GM12873 (cell line): ENCODE data around the gene KCNQ1OT1.

Source experiments
- CTCF ChIP-seq: IDR thresholded peaks from 2 replicates; pipeline ENCODE4 v1.5.1; 2012; ENCODE audit warnings: low read depth, mild to moderate bottlenecking, moderate library complexity, low read length, control low read depth; ENCODE audit not compliant: insufficient read depth; ENCODE audit errors: missing control alignments

Gene KCNQ1OT1

GRCh38 chr11:2709429-2709828, 9.6 kb upstream of the KCNQ1OT1 start:
- TF ChIP-seq CTCF, result no peak

- TF ChIP-seq CTCF, result no peak
Measured at GRCh38 chr11:2708757-2709281, 9.0 kb upstream of the KCNQ1OT1 start.

GRCh38 chr11:2708151-2708581, 8.4 kb upstream of the KCNQ1OT1 start:
- TF ChIP-seq CTCF, result no peak

GRCh38 chr11:2707736-2708135, 7.9 kb upstream of the KCNQ1OT1 start:
- TF ChIP-seq CTCF, result no peak

- TF ChIP-seq CTCF, result no peak
Measured at GRCh38 chr11:2706321-2706720, 6.5 kb upstream of the KCNQ1OT1 start.

- no peak for TF ChIP-seq CTCF
Measured at GRCh38 chr11:2704896-2705606, 5.3 kb upstream of the KCNQ1OT1 start.

GRCh38 chr11:2704356-2704755, 4.6 kb upstream of the KCNQ1OT1 start:
- no peak for TF ChIP-seq CTCF
